T-cell (primary cell): ENCODE data around the gene NRXN2. TPM values are rescaled to one million over a fixed set of nuclear protein-coding genes. Genes with fewer than 3 reads are reported as not detected.

Source experiments
- ATAC-seq, 4 experiments: fragments of 200-7000 bp in 3 of 4; fragments of 150-1000 bp in 1 of 4; cut with Tn5 transposase; replicated peaks in 1 of 4; 1 replicate in 3 of 4; 2 replicates in 1 of 4; pipeline ENCODE4 v1.10.0; 2021; ENCODE audit warnings: moderate library complexity in 3 of 4, mild to moderate bottlenecking in 2 of 4, moderate number of reproducible peaks in 1 of 4
- CTCF ChIA-PET, 2 donors: fragments of 300-600 bp; sonication (Branson Sonifier 250); formaldehyde crosslinking; loops; one replicate each; lab custom pipeline; 2022; ENCODE audit warnings: antibody characterized with exemption in 2 of 2; lab: Charles Lee
- POLR2A ChIA-PET, 2 donors: fragments of 300-600 bp; sonication (Branson Sonifier 250); formaldehyde crosslinking; loops; one replicate each; lab custom pipeline; 2022; ENCODE audit warnings: antibody characterized with exemption in 2 of 2; lab: Charles Lee
- DNase-seq, 35 experiments: peaks; one replicate each; pipeline versions ENCODE4 v3.0.0 to v3.0.0-alpha.2; 2013 to 2023
- H3K27ac ChIP-seq: one replicate; pipeline ENCODE4 v1.5.1; 2013; ENCODE audit warnings: low read length
- H3K27me3 ChIP-seq, 2 experiments: replicated peaks in 1 of 2; 1 replicate in 1 of 2; 2 replicates in 1 of 2; pipeline versions ENCODE4 v1.6.1 to v1.7.0; 2013; ENCODE audit warnings: low read length in 1 of 2, mixed read lengths in 1 of 2; ENCODE audit not compliant: control insufficient read depth in 2 of 2, insufficient read depth in 2 of 2; ENCODE audit errors: extremely low read depth in 1 of 2
- H3K36me3 ChIP-seq, 2 donors: 1 replicate in 1 of 2; 2 replicates in 1 of 2; pipeline versions ENCODE4 v1.6.1 to v1.7.0; 2013; ENCODE audit warnings: low read length in 1 of 2; ENCODE audit not compliant: control insufficient read depth in 2 of 2, insufficient read depth in 1 of 2; ENCODE audit errors: extremely low read depth in 1 of 2
- H3K4me1 ChIP-seq, 2 experiments: 1 replicate in 1 of 2; 2 replicates in 1 of 2; pipeline versions ENCODE4 v1.6.1 to v1.7.0; 2013; ENCODE audit warnings: low read length in 2 of 2, mixed read lengths in 1 of 2; ENCODE audit not compliant: insufficient read depth in 2 of 2, control insufficient read depth in 1 of 2; ENCODE audit errors: extremely low read depth in 1 of 2
- H3K4me3 ChIP-seq, 2 donors: 1 replicate in 1 of 2; 2 replicates in 1 of 2; pipeline versions ENCODE4 v1.5.1 to v1.7.0; 2013; ENCODE audit warnings: mild to moderate bottlenecking in 2 of 2, low read length in 1 of 2, moderate library complexity in 1 of 2; ENCODE audit not compliant: control insufficient read depth in 1 of 2; ENCODE audit errors: extremely low read depth in 1 of 2
- H3K9me3 ChIP-seq: 2 replicates; pipeline ENCODE4 v1.7.0; 2013
- H3K27ac Mint-ChIP-seq, 2 donors: one replicate each; pipeline ENCODE4 v1.8.0; 2020 to 2021; ENCODE audit warnings: mild to moderate bottlenecking in 2 of 2, mixed read lengths in 2 of 2
- H3K27me3 Mint-ChIP-seq, 2 donors: one replicate each; pipeline ENCODE4 v1.8.0; 2021 to 2022; ENCODE audit warnings: mixed read lengths in 2 of 2
- H3K36me3 Mint-ChIP-seq: one replicate; pipeline ENCODE4 v1.8.0; 2021; ENCODE audit warnings: mixed read lengths
- H3K4me1 Mint-ChIP-seq, 3 donors: one replicate each; pipeline ENCODE4 v1.8.0; 2020 to 2022; ENCODE audit warnings: mixed read lengths in 3 of 3, mild to moderate bottlenecking in 1 of 3
- H3K4me3 Mint-ChIP-seq, 3 donors: one replicate each; pipeline ENCODE4 v1.8.0; 2020 to 2022; ENCODE audit warnings: mild to moderate bottlenecking in 3 of 3, mixed read lengths in 3 of 3, moderate library complexity in 3 of 3
- H3K9me3 Mint-ChIP-seq, 3 donors: one replicate each; pipeline ENCODE4 v1.8.0; 2020 to 2022; ENCODE audit warnings: mixed read lengths in 3 of 3
- WGBS: methylation state at CpG from one replicate; pipeline ENCODE4 v1.1.5; 2013; ENCODE audit warnings: missing lambda C conversion rate; ENCODE audit not compliant: insufficient coverage; 5-methylcytosine and 5-hydroxymethylcytosine counted together
- total RNA-seq, 35 experiments: library from RNA in 6 of 35; stranded (reverse) in 6 of 35; fragments of 120-200 nt in 1 of 35; gene quantifications; one replicate each; pipeline versions ENCODE4 v1.2.1 to v1.2.4 and lab custom pipeline; 2013 to 2026

Gene NRXN2
- total RNA-seq, 5 donors from 2014 or later (not counting 1 experiment from before 2014, with no cell fraction given) = 0.43 to 0.70 (median 0.47) TPM; not detected in 2

DNA sequence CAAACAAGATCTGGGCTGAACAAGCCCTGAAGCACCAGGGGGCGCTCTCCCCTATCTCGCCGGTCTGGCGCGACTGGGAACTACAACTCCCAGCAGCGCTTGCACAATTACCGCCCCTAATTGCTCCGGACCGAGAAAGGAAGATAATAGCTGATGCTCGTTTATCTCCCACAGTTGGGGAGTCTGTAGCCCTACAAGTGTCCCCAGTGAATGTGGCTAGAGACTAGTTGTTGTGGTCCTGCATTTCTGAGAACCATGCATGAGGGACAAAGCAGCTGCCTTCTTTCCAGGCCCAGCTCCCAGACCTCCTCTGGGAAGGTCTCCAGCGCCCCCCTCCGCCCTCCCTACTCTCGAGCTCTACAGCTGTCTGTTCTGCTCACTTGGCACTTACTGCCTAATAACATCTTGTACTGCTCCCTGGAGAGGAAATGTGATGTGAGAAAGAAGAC, 34.4 kb downstream of the NRXN2 start:
- no peaks in the 10 kb centered on the region for H3K9me3 Mint-ChIP-seq
- WGBS = 0% methylated on average over 5 of the region's 13 CpGs
- Histone ChIP-seq H3K4me1 (peaks cover 0 to 16% of the 10 kb centered on the region in 2 experiments), H3K36me3 (no peaks in the 10 kb centered on the region), H3K27me3 (peaks cover 0 to 40% of the 10 kb centered on the region in 2 experiments), H3K4me3 (peak overlapping the region in 1 of 2 donors; percentile 37), H3K9me3 (no peaks in the 10 kb centered on the region), H3K27ac (peak overlapping the region; percentile 9)
- peaks cover 9 to 22% of the 10 kb centered on the region in 2 donors for H3K27me3 Mint-ChIP-seq
- DNase-seq (peak; percentile 73 to 95 (median 87)), ATAC-seq (peak; percentile 97 to 99 (median 98))
- peaks cover 20 to 27% (median 21%) of the 10 kb centered on the region in 3 donors for H3K4me1 Mint-ChIP-seq
- peak overlapping the region; percentile 31 to 52 (median 47) for H3K4me3 Mint-ChIP-seq
- H3K36me3 Mint-ChIP-seq = no peaks in the 10 kb centered on the region
- H3K27ac Mint-ChIP-seq = peak overlapping the region in 1 of 2 donors; percentile 69
- POLR2A ChIA-PET = no interaction called here
- CTCF ChIA-PET = interaction anchor here in 1 of 2 donors (0.6 to 1.0 kb wide), 7 partner anchors 9 to 349 kb away, joined by 3 to 4 read pairs (median 4); partner anchors contain the start of genes CCDC88B and SF1

DNA sequence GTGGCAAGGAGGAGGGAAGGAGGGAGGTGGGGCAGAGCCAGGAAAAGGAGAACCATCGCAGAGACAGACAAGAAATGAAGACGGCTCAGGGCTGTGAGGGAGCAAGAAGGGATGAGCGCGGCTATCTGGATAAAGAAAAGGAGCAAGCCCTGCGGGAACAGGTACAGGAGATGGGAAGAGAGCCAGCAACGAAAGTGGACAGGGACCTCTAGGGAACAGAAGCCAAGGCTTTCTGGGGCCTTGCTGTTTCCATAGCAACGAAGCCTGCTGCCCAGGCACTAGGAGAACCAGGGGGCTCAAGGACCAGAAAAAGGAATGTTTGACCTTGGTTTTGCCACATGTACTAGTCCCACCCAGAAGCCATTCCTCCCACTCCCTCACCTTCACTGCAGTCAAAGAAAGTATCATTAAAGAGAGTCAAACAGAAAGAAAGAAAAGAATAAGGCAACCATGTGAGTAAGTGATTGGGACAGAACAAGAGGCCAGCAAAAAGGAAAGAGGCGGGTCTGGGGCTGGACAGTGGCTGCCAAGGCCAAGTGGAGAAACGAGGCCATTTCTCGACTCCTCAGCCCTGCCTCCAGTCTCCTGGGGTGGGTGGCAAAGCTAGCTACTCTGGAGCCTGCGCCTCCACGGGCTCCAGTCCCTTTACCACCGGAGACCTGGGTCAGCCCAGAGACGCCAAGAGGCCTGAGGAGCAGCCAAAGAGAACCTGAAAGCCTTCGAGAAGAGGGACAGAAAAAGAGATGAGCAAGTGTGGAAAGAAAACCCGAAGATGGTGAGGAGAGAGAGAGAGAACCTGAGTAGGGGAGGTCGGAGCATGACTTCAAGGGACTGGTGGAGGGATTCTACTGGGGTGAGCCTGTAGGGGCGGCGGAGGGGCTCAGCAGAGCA, 35.1 kb downstream of the NRXN2 start:
- CTCF ChIA-PET = interaction anchor here in 1 of 2 donors (0.8 to 1.0 kb wide), 3 partner anchors 9 to 348 kb away, joined by 3 to 4 read pairs (median 4); partner anchors contain the start of gene CCDC88B
- H3K4me1 ChIP-seq = peaks cover 0 to 16% of the 10 kb centered on the region in 2 experiments
- no peak overlapping the region for H3K27ac ChIP-seq
- Mint-ChIP-seq H3K27me3 (peaks cover 8 to 15% of the 10 kb centered on the region in 2 donors), H3K27ac (peak overlapping the region in 1 of 2 donors; percentile 69), H3K9me3 (no peaks in the 10 kb centered on the region), H3K36me3 (no peaks in the 10 kb centered on the region), H3K4me3 (peak overlapping the region in 1 of 3 donors; percentile 52), H3K4me1 (peaks cover 18 to 20% (median 18%) of the 10 kb centered on the region in 3 donors)
- POLR2A ChIA-PET = no interaction called here
- no peaks in the 10 kb centered on the region for H3K9me3 ChIP-seq
- WGBS = 72% methylated on average over 15 of the region's 19 CpGs
- H3K36me3 ChIP-seq = no peaks in the 10 kb centered on the region
- peaks cover 0 to 33% of the 10 kb centered on the region in 2 experiments for H3K27me3 ChIP-seq
- no peak for ATAC-seq
- H3K4me3 ChIP-seq = no peak overlapping the region
- DNase-seq = peak in 1 of 35 experiments; percentile 20

DNA sequence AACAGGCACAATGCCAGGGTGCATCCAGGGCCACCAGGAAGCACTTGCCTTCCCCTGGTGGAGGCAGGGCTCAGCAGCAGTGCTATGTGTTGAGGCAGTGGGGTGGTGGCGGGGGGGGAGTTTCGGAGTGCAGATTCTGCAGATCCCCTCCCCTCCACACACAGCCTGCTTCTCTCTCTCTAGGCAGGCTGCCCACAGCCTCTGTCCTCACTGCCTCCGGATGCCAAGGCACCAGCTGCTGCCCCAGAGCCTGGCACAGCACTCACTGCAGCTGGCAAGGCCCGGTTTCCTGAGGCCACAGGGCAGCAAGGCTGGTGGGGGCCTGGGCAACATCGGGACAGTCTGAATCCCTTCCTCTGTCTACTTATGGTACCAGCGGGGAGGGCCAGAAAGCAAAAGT, 35.8 kb downstream of the NRXN2 start:
- no peak for ATAC-seq
- WGBS = 31% methylated on average over 3 of the region's 6 CpGs
- no peak overlapping the region for H3K4me3 Mint-ChIP-seq
- H3K27ac ChIP-seq = no peak overlapping the region
- POLR2A ChIA-PET = no interaction called here
- no peak for DNase-seq
- H3K4me3 ChIP-seq = no peak overlapping the region
- H3K27ac Mint-ChIP-seq = no peak overlapping the region
- H3K4me1 Mint-ChIP-seq = peaks cover 12 to 13% (median 12%) of the 10 kb centered on the region in 3 donors
- no peaks in the 10 kb centered on the region for H3K9me3 ChIP-seq
- no peaks in the 10 kb centered on the region for H3K36me3 Mint-ChIP-seq
- H3K27me3 Mint-ChIP-seq = peaks cover 1 to 9% of the 10 kb centered on the region in 2 donors
- no peaks in the 10 kb centered on the region for H3K9me3 Mint-ChIP-seq
- H3K27me3 ChIP-seq = peaks cover 0 to 29% of the 10 kb centered on the region in 2 experiments
- H3K4me1 ChIP-seq = peaks cover 0 to 12% of the 10 kb centered on the region in 2 experiments
- CTCF ChIA-PET = interaction anchor here in 1 of 2 donors (0.6 kb wide), 1 partner anchor 16 kb away, joined by 3 read pairs; no protein-coding TSS in a partner anchor
- H3K36me3 ChIP-seq = no peaks in the 10 kb centered on the region

DNA sequence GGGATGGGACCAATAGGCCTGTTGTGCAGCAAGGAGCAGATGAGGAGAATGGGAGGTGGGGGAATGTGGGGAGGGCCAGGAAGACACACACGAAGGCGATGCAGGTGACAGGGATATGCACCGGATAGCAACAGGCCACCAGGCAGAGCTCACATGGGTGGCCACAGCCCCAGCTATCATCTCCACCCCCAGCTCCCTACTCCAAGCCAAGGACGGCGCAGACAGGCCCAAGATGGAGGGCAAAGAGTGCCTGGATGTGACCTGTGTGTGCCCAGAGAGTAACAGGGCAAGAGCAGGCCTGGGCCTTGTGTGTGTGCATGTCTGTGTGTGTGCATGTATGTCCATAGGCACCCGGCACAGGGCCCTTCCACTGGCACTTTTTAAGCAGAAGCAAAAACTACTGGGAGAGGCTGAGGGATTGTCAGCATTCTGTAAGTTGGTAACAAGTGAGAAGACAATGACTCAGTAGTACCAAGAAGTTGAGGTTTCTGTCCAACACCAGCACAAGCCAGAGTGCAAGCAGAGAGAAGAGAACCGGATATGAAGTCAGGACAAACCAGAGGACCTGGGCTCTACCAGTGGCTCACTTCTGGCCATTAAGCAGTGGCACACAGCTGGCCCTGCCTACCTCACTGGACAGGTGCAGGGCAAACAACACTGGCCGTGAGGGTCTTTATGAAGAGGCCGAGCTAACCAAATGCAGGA, 36.4 kb downstream of the NRXN2 start:
- ChIA-PET POLR2A (no interaction called here), CTCF (interaction anchor here in 1 of 2 donors (0.6 kb wide), 1 partner anchor 16 kb away, joined by 3 read pairs; no protein-coding TSS in a partner anchor)
- H3K4me1 ChIP-seq = peaks cover 0 to 12% of the 10 kb centered on the region in 2 experiments
- 82% methylated on average over 4 of the region's 9 CpGs for WGBS
- Mint-ChIP-seq H3K4me1 (peaks cover 11 to 12% (median 11%) of the 10 kb centered on the region in 3 donors), H3K27ac (no peak overlapping the region), H3K36me3 (no peaks in the 10 kb centered on the region), H3K27me3 (peaks cover 0 to 3% of the 10 kb centered on the region in 2 donors), H3K9me3 (no peaks in the 10 kb centered on the region), H3K4me3 (no peak overlapping the region)
- H3K27me3 ChIP-seq = peaks cover 0 to 29% of the 10 kb centered on the region in 2 experiments
- H3K9me3 ChIP-seq = no peaks in the 10 kb centered on the region
- H3K27ac ChIP-seq = no peak overlapping the region
- H3K4me3 ChIP-seq = no peak overlapping the region
- DNase-seq = no peak
- ATAC-seq = no peak
- H3K36me3 ChIP-seq = no peaks in the 10 kb centered on the region

DNA sequence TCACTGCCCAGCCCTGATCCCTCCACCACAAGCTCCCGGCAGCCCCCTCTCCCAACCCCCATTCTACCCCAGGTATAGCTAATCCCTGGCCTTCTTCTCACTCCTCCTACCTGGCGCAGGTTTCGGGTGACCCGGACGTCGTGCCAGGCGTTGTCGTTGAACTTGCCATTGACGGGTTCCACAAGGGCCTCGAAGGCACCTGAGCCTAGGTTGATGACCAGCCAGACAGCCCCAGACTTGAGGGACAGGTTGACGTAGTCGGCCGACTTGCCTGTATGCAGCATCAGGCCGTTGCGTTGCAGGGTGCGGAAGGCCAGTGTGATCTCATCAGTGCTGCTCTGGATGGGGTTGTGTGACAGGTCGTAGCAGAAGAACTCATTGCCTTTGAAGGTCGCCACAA, 37.5 kb downstream of the NRXN2 start:
- ATAC-seq (no peak), DNase-seq (no peak)
- no peaks in the 10 kb centered on the region for H3K9me3 ChIP-seq
- WGBS = 86% methylated on average over 12 of the region's 18 CpGs
- Mint-ChIP-seq H3K27ac (no peak overlapping the region), H3K4me1 (peaks cover 11 to 12% (median 11%) of the 10 kb centered on the region in 3 donors), H3K27me3 (no peaks in the 10 kb centered on the region), H3K9me3 (no peaks in the 10 kb centered on the region), H3K4me3 (no peak overlapping the region), H3K36me3 (no peaks in the 10 kb centered on the region)
- ChIA-PET CTCF (no interaction called here), POLR2A (no interaction called here)
- peaks cover 0 to 20% of the 10 kb centered on the region in 2 experiments for H3K27me3 ChIP-seq
- H3K4me3 ChIP-seq = no peak overlapping the region
- peaks cover 0 to 12% of the 10 kb centered on the region in 2 experiments for H3K4me1 ChIP-seq
- no peaks in the 10 kb centered on the region for H3K36me3 ChIP-seq
- H3K27ac ChIP-seq = no peak overlapping the region

GRCh38 chr11:64684357-64684756, 38.6 kb downstream of the NRXN2 start:
- peaks cover 0 to 2% of the 10 kb centered on the region in 2 donors for H3K27me3 Mint-ChIP-seq
- CTCF ChIA-PET = no interaction called here
- POLR2A ChIA-PET = no interaction called here
- H3K9me3 Mint-ChIP-seq = no peaks in the 10 kb centered on the region
- H3K4me1 Mint-ChIP-seq = peaks cover 11 to 12% (median 11%) of the 10 kb centered on the region in 3 donors
- Histone ChIP-seq H3K4me3 (no peak overlapping the region), H3K9me3 (no peaks in the 10 kb centered on the region), H3K36me3 (no peaks in the 10 kb centered on the region), H3K27me3 (peaks cover 0 to 17% of the 10 kb centered on the region in 2 experiments), H3K27ac (no peak overlapping the region), H3K4me1 (peaks cover 0 to 10% of the 10 kb centered on the region in 2 experiments)
- DNase-seq (no peak), ATAC-seq (no peak)
- WGBS = 72% methylated on average over 7 of the region's 8 CpGs
- H3K4me3 Mint-ChIP-seq = no peak overlapping the region
- H3K36me3 Mint-ChIP-seq = no peaks in the 10 kb centered on the region
- no peak overlapping the region for H3K27ac Mint-ChIP-seq
